ENCODE data around the gene ENAH.

ENAH gene

DNA sequence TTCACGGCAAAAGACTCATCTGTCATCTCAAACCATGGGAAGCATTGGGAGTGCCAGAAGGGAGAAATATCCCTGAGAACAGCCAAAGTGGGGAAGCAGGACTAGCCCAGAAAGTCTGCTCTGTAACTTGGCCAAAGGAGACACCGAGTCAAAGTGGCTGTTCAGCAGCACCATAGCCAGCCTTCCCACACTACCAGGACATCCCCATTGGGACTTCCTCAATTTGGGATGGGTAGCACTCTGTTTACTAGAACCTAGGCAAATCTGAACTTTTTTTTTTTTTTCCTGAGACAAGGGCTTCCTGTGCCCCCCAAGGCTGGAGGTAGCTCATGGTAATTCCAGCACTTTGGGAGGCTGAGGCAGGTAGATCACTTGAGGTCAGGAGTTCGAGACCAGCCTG lies 93.0 kb downstream of the ENAH start:
- DNase-seq (ENCODE audit: low read depth) = no peak

DNA sequence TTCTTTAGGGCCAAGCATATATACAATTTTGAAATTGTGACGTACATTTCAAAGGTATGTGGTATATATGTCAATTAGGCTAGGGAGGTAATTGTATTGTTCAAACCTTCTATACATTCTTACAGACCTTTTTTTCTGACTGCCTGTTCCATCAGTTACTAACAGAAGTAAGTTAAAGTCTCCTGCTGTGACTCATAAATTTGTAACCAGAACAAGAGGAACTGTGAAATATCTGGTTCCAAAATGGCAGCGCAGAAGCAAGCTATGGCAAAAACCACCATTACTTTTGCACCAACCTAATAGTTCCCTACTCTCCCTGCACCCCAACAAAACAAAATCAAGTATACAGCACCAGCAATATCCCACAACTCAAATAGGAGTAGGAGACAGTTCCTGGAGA lies 93.6 kb downstream of the ENAH start:
- no peak for DNase-seq (ENCODE audit: low read depth)

DNA sequence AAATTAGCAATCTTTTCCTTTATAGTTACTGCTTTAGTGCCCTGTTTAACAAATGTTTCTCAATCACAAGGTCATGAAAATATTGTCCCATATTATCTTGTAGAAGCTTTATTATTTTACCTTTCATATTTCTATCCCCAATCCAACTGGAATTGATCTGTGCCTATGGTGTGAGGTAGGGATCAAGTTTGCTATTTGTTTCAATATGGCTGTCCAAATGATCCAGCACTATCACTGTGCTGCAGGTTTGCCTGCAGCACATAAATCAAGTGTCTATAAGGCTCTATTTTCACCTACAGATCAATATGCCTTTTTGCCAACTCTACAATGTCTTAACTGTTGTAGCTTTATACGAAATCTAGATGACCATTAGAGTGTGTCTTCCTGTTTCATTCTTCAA lies 96.2 kb downstream of the ENAH start:
- no peak for DNase-seq (ENCODE audit: low read depth)

DNA sequence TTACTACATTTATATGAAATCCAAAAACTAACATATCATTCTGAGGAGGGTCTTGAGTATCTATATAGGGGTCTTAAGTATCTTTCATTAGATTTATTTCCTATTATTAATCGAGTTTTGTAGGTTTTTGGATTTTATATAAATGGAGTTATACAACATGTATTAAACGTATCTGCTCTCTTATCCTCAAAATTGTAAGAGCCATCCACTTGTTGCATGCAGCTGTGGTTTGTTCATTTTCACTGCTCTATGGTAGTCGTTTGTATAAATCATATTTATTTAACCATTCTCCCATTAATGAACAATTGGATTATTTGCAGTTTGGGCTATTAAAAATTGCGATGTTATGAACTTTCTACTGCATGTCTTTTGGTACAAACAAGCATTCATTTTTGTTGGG lies 97.1 kb downstream of the ENAH start:
- no peak for DNase-seq (ENCODE audit: low read depth)

DNA sequence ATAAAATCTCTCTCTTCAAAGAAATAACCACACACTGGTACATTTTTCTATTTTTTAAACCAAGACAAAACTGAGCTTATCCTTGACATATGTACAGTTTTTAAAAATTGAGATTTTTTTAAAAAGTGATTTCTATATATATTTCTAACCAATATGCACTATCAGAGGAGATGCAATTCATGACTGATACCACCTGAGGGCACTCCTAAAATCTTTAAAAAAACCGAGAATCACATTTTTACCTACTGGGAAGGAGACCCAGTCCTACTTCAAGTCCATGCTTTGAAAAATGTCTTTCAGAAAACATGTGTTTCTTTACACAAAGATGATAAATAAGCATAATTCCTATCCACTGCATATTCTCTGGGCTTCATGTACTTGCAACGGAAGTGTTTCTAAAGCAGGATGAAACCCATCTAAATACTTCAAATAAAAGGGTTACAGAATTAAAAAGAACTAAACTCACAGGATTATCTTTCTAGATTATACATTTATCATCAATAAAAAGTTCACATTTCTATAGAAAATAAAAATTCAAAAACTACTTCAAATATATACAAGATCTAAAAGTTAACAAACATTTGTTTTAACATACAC lies 98.6 kb downstream of the ENAH start:
- peak; percentile 44 for DNase-seq (ENCODE audit: low read depth)

DNA sequence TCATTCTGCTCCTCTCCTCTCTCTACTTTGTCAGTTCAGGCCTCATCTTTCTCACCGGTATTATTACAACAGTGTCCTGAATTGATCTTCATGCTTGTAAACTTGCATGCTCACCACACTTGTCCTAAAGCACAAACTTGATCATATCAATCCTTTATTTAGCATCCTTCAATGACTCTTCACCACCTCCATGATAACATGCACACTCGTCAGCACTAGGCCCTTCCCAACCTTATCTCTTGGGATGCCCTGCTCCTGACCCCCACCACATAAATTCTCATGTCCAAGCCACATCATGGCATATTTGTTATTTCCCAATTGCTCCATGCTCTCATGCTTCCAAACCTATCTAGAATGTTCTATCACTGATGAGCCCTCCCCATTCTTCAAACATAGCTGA lies 103.1 kb downstream of the ENAH start:
- DNase-seq (ENCODE audit: low read depth) = no peak

DNA sequence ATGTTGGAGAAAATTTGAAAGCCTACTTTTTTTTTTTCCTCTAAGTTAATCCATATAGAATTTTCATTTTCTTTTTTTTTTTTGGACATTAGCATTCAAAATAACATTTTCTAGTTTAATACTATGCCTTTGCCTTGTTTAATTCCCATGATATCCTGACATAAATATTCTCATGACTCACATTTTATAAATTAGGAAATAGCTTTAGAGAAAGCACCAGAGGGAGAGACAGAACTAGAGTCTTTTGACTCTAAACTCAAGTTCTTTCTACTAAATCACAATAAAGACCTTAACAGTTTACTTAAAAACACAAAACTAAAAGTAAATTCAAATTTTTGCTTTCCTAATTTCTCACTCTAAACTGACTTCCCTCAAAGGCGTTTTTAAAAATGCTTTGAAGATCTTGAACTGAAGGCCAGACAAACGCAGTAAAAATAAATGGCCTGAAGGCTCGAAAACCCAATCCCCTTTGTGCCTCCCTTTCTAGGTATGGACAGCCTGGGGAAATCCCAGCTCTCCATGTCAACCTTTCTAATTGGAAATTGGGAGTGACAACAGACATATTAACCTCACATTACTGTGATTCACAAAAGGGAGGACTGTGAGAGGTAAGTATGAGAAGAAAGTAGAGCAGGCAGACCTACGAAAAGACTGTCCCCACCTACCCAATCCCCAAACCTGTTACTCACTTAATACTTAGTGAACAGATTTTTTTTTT lies 104.6 kb downstream of the ENAH start:
- peak; percentile 24 for DNase-seq (ENCODE audit: low read depth)

DNA sequence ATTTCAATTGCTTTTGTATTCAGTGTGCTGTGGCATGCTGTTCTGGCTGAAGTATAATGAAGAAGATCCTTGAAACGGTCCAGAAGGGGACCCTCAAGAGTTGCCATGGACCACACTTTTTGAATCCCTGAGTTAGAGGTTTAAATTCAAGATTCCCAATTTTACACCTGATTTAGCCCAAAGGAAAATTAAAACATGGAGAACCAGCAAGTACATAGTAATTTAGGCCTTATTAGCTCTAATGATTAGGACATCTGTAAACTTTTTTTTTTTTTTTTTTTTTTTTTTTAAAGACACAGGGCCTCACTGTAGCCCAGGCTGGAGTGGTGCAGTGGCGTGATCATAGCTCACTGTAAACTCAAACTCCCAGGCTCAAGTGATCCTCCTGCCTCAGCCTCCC lies 107.3 kb downstream of the ENAH start:
- DNase-seq (ENCODE audit: low read depth) = no peak

DNA sequence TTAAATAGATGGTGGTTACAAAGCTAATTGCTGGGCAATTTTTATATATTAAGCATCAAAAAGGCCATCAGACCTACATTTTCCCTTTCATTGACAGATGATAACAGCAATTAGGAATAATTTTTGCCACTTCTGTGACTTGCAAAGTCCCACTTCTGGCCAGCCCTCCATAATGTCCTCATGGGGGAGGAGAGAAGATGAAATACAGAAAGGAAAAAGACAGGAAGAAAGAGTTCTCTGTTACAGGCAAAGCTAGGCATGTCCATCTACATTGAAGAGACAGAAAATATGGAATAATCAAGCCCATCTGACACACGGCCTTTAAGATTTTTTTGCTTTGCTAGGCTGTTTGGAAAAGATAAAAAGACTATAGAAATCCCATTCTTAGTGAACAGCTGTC lies 108.0 kb downstream of the ENAH start:
- DNase-seq (ENCODE audit: low read depth) = no peak

DNA sequence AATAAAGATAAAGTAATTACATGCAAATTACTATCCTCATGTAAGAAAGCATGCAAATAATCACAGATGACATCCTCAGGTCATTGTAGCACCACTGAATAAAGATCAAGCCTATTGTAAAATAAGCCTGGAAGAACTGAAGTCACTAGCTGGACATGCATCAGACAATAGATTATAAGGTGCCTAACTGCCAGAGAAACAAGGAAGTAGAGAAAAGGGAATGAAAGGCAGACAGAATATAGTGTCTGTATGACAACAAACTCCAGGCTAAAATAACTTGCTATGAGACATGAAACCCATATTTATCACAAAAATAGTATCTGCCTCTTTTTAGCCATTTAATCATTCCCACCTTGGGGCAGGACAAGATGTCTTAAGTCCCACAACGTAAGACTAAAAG lies 108.7 kb downstream of the ENAH start:
- DNase-seq (ENCODE audit: low read depth) = no peak

DNA sequence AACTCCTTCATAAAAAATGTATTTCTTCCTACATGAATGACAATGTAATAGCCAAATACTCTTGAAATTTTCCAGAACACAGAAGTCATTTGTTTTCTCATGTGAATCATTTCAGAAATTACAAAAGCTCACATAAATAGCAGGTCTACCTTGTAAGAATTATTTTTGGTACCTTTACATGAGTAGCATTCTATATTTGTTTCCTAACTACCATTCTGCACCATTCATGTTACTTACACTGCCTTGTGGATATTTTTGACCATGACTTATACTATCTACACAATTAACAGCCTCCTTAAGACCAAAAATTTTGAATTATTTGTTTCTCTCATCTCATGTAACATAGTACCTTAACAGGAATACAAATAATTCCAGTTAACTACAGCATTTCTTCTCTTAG lies 109.6 kb downstream of the ENAH start:
- no peak for DNase-seq (ENCODE audit: low read depth)

DNA sequence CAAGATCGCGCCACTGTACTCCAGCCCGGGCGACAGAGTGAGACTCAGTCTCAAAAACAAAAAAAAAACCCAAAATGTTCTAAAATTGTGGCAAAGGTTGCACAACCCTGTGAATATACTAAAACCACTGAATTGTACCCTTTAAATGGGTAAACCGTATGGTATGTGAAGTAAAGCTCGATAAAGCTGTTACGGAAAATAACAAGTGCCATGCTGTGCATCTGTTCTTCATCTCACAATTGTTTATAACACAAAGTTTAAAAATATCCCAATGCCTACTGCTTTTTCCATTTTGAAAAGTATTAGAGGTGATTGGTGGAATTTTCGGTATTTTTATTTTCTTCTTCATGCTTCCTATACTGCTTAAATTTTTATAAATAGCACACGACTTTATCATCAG lies 111.5 kb downstream of the ENAH start:
- no peak for DNase-seq (ENCODE audit: low read depth)

DNA sequence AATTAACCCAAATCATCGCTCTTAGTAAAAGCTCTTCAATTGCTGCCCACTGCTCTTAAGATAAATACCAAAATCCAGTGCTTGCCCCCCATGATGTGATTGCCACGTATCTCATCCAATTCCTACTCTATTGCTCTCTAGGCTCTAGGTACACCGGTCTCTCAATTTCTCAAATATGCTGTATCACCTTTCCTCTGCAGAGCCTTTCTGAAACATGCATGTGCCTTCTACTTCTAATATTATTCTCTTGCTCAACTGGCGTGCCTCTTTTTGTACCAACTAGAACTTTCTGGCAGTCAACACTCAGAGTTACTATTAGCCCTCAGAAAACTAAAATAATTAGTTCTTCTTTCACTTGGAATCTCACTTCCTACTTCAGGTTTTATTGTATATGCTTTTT lies 113.3 kb downstream of the ENAH start:
- no peak for DNase-seq (ENCODE audit: low read depth)

DNA sequence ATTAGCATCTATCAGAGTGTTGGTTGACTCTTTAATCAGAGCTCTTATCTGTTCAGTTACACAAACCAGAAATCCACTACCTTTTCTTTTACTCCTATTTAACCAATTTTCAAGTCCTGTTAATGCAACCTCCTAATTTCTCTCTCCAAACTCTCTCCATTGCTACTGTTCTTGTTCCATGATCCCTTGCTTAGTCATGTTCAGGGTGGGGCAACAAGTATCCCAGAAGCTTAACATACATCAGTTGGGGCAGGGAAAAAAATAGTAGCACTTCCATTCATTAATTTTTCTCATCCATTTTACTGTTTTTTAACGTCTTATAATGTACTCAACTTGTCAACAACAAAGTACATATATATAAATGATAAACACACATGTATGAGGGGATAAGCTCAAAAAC lies 113.9 kb downstream of the ENAH start:
- DNase-seq (ENCODE audit: low read depth) = peak; percentile 24

DNA sequence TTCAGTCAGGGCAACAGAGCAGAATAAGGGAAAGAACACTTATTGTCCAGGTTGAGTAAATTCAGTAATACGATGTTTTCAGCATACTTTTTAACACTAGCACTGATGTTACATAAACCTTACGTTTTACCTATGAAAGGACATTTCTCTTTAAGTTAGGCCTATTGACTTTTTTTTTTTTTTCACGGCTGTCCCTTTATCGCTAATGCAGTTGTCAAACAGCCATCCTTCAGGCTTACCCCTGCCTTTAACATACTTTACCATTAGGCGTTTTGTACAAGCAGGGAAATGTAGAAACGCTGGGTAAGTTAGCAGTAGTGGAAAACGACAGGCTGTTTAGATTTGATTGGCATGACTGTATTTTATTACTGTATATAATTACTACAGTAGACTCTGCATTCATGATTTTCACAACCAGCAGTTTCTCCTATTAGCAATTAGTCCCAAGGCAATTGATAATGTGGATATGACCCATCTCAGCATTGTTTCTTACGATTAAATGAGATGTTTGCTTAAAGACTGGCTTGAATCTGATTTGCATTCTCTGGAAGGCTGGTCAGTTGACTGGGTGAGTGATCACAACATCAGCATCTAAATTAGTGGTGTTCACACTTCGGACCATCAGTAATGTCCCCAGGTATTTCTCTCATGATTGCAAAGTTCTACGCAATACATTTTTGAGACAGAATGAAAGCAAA lies 115.2 kb downstream of the ENAH start:
- DNase-seq (ENCODE audit: low read depth) = no peak

DNA sequence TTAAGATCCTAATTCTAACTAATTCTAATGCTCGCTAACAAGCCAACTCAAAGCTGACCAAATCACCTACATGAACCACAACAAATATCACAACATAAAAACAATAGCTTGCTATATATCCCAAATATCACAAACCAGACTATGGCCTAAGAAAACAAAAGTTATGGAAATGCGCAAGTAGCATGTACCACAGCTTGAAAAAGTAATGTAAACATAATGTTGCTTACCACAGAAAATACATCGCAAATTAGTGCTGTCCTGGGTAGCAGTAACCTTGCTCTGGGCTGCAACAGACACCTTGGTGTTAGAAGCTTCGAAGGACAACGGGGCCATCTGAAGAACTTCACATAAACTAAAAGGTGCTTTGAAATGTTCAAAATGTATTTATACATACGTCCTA lies 117.6 kb downstream of the ENAH start:
- no peak for DNase-seq (ENCODE audit: low read depth)

DNA sequence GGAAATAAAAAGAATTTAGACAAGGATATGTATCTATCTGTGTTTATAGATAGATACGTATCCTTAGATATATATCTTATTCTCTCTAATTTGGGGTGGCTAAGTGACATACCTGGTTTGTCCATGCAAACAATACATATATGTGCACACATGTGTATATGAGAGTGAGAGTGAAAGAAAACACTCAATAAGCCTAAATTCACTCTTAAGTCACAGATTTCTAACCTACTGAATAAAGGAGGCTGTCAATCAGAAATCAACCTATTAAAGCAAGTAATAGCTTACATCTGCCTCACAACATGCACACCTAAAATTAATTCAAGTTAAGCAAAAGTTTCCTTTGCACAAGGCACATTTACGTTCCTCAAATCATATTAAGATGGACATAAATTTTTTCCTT lies 118.2 kb downstream of the ENAH start:
- DNase-seq (ENCODE audit: low read depth) = no peak

DNA sequence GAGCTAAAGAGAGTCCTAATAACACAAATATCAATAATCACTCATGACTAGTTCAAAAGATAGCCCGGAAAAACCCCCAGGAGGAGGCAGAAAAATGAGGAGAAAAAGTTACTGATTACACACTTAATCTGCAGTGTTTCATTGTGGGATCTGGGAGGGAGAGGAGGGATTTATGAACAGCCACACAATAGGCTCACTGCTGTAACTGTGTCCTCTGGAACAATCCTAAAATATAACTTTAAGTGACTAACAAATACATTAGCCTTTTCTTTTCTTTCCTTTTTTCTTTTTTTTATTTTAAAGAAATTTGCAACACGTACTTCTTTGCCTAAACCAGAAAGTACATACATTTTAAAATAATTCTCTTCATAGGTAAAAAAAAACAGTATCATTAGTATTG lies 118.8 kb downstream of the ENAH start:
- DNase-seq (ENCODE audit: low read depth) = no peak

DNA sequence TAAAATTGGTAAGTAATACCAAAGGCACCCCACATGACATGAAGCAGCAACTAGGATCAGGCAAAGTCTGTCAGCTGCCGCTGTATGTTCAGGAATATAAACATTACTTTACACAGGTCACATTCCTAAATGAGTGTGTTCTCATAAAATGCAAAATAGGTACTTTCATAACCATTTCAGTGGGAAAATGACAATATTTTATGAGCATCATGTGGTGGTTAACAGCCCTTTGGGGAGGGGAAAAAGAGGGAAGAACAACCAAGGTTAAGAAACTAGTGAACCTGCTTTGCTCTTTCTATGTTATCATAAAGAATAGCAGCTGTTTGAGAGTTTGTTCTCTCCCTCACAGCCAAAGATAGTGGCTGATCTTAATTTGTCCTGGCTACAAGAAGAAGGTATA lies 119.7 kb downstream of the ENAH start:
- DNase-seq (ENCODE audit: low read depth) = peak; percentile 16

DNA sequence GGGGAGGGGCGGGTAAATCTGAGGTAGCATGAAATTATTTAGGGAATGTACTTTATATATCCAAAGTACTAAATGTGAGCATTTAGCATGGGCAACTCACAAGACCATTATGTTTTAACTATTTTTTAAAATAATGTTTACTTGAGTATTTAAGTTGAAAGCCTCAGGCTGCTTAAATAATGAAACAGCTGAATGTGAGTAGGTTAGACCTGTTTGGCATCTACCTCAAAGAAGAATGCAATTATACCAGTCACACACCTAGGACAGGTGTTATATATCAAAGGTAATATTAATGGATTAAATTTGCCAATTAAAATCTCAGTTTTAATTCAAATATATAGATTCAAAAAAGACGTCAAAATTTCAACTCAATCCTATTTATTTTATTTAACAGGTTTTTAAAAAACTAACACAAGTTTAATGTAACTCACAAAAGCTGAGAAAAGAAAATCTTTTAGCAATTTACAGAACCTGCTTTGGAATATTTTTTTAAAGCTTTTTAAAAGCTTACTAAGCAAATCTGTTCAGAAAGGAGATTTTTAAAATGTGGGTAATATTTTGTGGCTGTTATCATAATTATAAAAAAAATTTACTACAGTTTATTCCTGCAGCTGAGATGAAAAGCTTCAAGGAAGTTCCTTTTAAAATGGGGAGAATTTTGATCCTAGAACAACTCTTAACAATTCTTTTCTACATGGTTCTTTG lies 120.5 kb downstream of the ENAH start:
- no peak for DNase-seq (ENCODE audit: low read depth)

DNA sequence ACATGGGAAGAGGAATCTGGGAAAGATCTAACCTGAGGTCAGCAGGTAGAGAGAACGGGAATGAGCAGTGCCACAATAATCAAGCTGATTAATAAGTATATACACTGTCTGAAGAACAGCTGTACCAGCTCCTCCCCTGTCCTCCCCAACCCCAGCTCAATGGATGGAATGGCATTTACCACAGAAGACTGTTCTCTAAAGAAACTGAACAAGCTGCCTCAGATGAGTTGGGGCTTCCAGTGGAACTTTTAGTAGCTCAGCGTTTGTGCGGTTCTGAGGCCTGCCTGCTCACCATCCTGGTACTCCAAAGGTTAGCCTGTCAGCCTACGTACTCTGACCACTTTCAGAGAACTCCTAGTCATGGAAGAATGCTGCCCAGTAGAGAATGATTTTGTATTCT lies 123.2 kb downstream of the ENAH start:
- no peak for DNase-seq (ENCODE audit: low read depth)

DNA sequence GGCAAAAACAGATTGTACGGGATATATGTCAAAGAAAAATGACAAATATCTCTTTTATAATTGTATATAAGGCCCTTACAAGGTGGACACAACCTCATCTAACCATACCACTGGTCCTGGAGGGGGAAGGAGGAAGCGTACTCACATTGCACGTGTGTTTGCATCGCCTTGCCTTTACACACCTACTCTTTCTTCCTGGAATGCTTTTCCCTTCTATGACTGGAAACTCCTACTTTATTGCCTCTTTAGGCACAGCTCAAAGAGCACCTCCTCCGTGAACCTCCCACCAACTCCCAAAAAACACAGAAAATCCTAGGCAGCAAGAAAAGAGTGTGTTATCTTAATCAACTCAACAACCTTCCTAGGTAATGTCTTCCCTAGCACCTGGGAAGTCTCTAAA lies 125.3 kb downstream of the ENAH start:
- no peak for DNase-seq (ENCODE audit: low read depth)

DNA sequence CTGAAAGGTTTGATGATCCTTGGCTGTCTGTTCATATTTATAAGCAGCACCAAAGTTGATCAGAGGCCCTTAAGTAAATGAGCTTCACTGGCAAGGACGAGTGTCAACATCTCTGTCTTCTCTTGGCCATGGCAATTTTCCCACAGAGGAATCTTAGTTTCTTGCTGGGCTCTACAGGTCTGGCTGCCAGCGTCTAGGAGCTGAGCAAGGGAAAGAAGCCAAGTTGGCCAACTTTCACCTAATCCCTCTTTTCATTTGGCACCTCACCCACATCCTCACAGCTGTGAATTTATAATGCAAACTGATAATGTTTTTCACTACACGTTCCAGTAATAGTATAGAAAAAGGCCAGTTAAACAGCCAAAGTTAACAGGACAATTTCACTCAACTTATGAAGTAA lies 126.0 kb downstream of the ENAH start:
- DNase-seq (ENCODE audit: low read depth) = no peak
